PC-3 (cell line): ENCODE data around the gene PKNOX2. TPM values are rescaled to one million over a fixed set of nuclear protein-coding genes. Genes with fewer than 3 reads are reported as not detected.

Source experiments
- ATAC-seq: fragments of 200-7000 bp; cut with Tn5 transposase; 2 replicates; pipeline ENCODE4 v1.9.1; 2020; ENCODE audit warnings: mild to moderate bottlenecking, moderate library complexity
- BruUV-seq: library from RNA; stranded (reverse); fragments of 400-500 nt; replicated peaks from 2 replicates; lab custom pipeline; 2021; lab: Mats Ljungman, UMichigan
- CTCF ChIA-PET: fragments of 300-600 bp; sonication (Branson Sonifier 250); formaldehyde crosslinking; loops from one replicate; lab custom pipeline; 2022; ENCODE audit warnings: antibody characterized with exemption; lab: Charles Lee
- POLR2A ChIA-PET: fragments of 300-600 bp; sonication (Branson Sonifier 250); formaldehyde crosslinking; loops from one replicate; lab custom pipeline; 2022; ENCODE audit warnings: antibody characterized with exemption; ENCODE audit not compliant: unreplicated experiment; lab: Charles Lee
- DNase-seq: peaks from one replicate; pipeline ENCODE4 v3.0.0-alpha.2; 2015
- H2AFZ ChIP-seq: fragments of 300-600 bp; sonication (generic); 2 replicates; pipeline ENCODE4 v1.6.0; 2016; ENCODE audit warnings: antibody characterized with exemption, low read length
- H3F3A ChIP-seq: fragments of 300-600 bp; sonication (generic); one replicate; pipeline ENCODE4 v1.6.0; 2017; ENCODE audit warnings: antibody characterized with exemption, low read length, control low read depth, mild to moderate bottlenecking; ENCODE audit not compliant: unreplicated experiment
- H3K27ac ChIP-seq: fragments of 300-600 bp; sonication (generic); 2 replicates; pipeline ENCODE4 v1.5.1; 2016; ENCODE audit warnings: mild to moderate bottlenecking, low read length
- H3K27me3 ChIP-seq: fragments of 300-600 bp; sonication (generic); 2 replicates; pipeline ENCODE4 v1.6.1; 2016; ENCODE audit warnings: low read length, mixed read lengths
- H3K36me3 ChIP-seq: fragments of 300-600 bp; sonication (generic); 2 replicates; pipeline ENCODE4 v1.6.1; 2016; ENCODE audit warnings: low read depth, mixed run types, low read length, mixed read lengths
- H3K4me1 ChIP-seq: fragments of 300-600 bp; sonication (generic); 2 replicates; pipeline ENCODE4 v1.5.1; 2016; ENCODE audit warnings: low read length; ENCODE audit not compliant: insufficient read depth
- H3K4me2 ChIP-seq: fragments of 300-600 bp; sonication (generic); 2 replicates; pipeline ENCODE4 v1.6.0; 2016; ENCODE audit warnings: low read length
- H3K4me3 ChIP-seq: fragments of 300-600 bp; sonication (generic); 2 replicates; pipeline ENCODE4 v1.5.1; 2016; ENCODE audit warnings: mild to moderate bottlenecking, low read length, mixed read lengths
- H3K79me2 ChIP-seq: fragments of 300-600 bp; sonication (generic); 2 replicates; pipeline ENCODE4 v1.6.1; 2017; ENCODE audit warnings: low read length, mixed read lengths
- H3K9ac ChIP-seq: fragments of 300-600 bp; sonication (generic); 2 replicates; pipeline ENCODE4 v1.6.0; 2016; ENCODE audit warnings: mild to moderate bottlenecking, low read length
- H3K9me2 ChIP-seq: fragments of 300-600 bp; sonication (generic); replicated peaks from 2 replicates; pipeline ENCODE4 v1.6.1; 2016; ENCODE audit warnings: mixed run types, low read length, mixed read lengths
- H3K9me3 ChIP-seq: fragments of 300-600 bp; sonication (generic); 2 replicates; pipeline ENCODE4 v1.6.1; 2016; ENCODE audit warnings: low read length, mixed read lengths
- H4K20me1 ChIP-seq: fragments of 300-600 bp; sonication (generic); 2 replicates; pipeline ENCODE4 v1.6.1; 2016; ENCODE audit warnings: low read length, mixed read lengths
- EZH2 ChIP-seq: fragments of 300-600 bp; sonication (generic); IDR thresholded peaks from one replicate; pipeline ENCODE4 v1.6.1; 2017; ENCODE audit warnings: antibody characterized with exemption, mild to moderate bottlenecking, low read length; ENCODE audit not compliant: unreplicated experiment
- EZH2phosphoT487 ChIP-seq: fragments of 300-600 bp; sonication (generic); IDR thresholded peaks from 2 replicates; pipeline ENCODE4 v1.6.1; 2018; ENCODE audit warnings: mild to moderate bottlenecking, antibody characterized with exemption, low read length, borderline replicate concordance
- intact Hi-C: fragments of 100-400 bp; cut with micrococcal nuclease; formaldehyde crosslinking; loops from 2 replicates; pipeline ENCODE4 v1.9.0; 2023
- total RNA-seq: library from RNA; depleted of rRNA; stranded (reverse); fragments of >200 nt; gene quantifications from 2 replicates; pipeline ENCODE4 v1.2.3, GENCODE V29; 2014
- TF ChIP-seq, protein P1 (sequence below): fragments of 300-600 bp; sonication (generic); conservative IDR thresholded peaks from 2 replicates; pipeline ENCODE4 v1.5.1; 2017; ENCODE audit warnings: antibody characterized with exemption, low read depth, mild to moderate bottlenecking, low read length

The PKNOX2 gene
- total RNA-seq, 1 experiment from 2014 or later = not detected

DNA sequence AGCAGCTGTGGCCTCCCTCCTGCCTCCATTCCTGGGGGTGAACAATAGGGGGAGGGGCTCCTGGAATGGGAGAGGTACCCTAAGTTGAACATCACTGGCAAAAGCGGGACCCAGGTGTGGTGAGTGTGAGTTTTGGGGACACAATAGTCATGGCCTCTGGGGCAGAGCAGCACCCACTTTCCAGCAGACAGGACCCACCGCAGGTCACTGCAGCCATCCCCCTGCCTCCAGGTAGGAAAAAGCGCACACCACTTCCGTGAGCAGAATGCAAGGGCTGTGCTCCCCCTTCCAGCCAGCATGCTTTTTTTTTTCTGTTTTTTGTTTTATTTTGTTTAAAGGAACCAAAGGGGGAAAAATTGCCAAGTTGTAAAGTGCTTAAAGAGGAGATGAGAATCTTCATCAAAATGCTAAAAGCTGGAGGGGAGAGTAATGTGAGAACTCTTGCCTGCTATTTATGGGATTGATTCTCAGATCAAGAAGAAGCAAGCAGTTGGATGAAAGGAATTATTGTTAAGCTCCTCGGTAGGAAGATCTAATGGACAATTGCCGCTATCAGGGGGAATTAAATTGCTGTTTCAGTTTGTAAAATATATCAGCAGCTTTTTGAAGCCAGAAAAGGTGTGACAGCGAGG, 178.7 kb downstream of the PKNOX2 start:
- H3K4me2 ChIP-seq = no peak overlapping the region
- DNase-seq = no peak
- CTCF ChIA-PET = interaction anchor here (0.7 kb wide), 1 partner anchor 116 kb away, joined by 3 read pairs; no protein-coding TSS in a partner anchor
- H3K4me3 ChIP-seq = no peak overlapping the region
- H4K20me1 ChIP-seq = no peaks in the 10 kb centered on the region
- POLR2A ChIA-PET = no interaction called here
- no peak overlapping the region for H3K27ac ChIP-seq
- no peak overlapping the region for H2AFZ ChIP-seq
- H3K4me1 ChIP-seq = no peaks in the 10 kb centered on the region
- no peaks in the 10 kb centered on the region for H3F3A ChIP-seq
- TF ChIP-seq EZH2 (no peak), EZH2phosphoT487 (no peak)
- TF ChIP-seq, protein P1, sequence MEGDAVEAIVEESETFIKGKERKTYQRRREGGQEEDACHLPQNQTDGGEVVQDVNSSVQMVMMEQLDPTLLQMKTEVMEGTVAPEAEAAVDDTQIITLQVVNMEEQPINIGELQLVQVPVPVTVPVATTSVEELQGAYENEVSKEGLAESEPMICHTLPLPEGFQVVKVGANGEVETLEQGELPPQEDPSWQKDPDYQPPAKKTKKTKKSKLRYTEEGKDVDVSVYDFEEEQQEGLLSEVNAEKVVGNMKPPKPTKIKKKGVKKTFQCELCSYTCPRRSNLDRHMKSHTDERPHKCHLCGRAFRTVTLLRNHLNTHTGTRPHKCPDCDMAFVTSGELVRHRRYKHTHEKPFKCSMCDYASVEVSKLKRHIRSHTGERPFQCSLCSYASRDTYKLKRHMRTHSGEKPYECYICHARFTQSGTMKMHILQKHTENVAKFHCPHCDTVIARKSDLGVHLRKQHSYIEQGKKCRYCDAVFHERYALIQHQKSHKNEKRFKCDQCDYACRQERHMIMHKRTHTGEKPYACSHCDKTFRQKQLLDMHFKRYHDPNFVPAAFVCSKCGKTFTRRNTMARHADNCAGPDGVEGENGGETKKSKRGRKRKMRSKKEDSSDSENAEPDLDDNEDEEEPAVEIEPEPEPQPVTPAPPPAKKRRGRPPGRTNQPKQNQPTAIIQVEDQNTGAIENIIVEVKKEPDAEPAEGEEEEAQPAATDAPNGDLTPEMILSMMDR = no peak
- ATAC-seq = no peak
- H3K9me3 ChIP-seq = no peaks in the 10 kb centered on the region
- intact Hi-C loops = no loop called here
- no peak overlapping the region for H3K9ac ChIP-seq
- no peaks in the 10 kb centered on the region for H3K79me2 ChIP-seq
- H3K27me3 ChIP-seq = peaks cover 68% of the 10 kb centered on the region
- no peaks in the 10 kb centered on the region for H3K9me2 ChIP-seq
- BruUV-seq = no TSS peak
- no peaks in the 10 kb centered on the region for H3K36me3 ChIP-seq

DNA sequence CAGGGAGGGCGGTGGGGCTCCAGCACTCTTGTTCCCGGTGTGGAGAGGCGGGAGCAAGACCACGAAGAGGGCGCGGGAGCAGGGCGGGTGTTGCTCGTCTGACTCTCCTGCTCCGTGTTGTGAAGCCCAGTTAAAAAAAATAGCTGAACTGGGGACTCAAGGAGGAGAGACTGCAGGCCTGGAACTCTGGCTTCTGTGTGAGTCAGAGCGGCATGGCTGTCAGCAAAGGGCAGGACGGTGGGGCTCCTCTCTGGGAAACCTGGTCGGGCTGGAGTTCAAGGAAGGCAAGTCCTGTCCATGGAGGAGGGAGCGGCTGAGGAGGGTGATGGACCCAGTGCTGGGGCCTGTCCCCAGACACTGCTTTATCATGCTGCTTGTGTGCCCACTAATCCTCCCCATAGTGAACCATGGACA, 179.2 kb downstream of the PKNOX2 start:
- Histone ChIP-seq H4K20me1 (no peaks in the 10 kb centered on the region), H3K36me3 (no peaks in the 10 kb centered on the region), H3K4me2 (no peak overlapping the region), H3K9me3 (no peaks in the 10 kb centered on the region), H3K4me3 (no peak overlapping the region), H3K27me3 (peaks cover 62% of the 10 kb centered on the region), H3K79me2 (no peaks in the 10 kb centered on the region), H3K4me1 (no peaks in the 10 kb centered on the region), H3F3A (no peaks in the 10 kb centered on the region), H2AFZ (no peak overlapping the region), H3K9ac (no peak overlapping the region), H3K9me2 (no peaks in the 10 kb centered on the region), H3K27ac (no peak overlapping the region)
- intact Hi-C loops = no loop called here
- ChIA-PET POLR2A (no interaction called here), CTCF (interaction anchor here (0.7 kb wide), 1 partner anchor 117 kb away, joined by 3 read pairs; no protein-coding TSS in a partner anchor)
- BruUV-seq = no TSS peak
- ATAC-seq (no peak), DNase-seq (no peak)
- TF ChIP-seq, protein P1 = no peak
- no peak for TF ChIP-seq EZH2
- TF ChIP-seq EZH2phosphoT487 = no peak

- ChIA-PET POLR2A (no interaction called here), CTCF (interaction anchor here (0.6 to 2.2 kb wide), 3 partner anchors 19 to 254 kb away, joined by 3 to 10 read pairs (median 6); no protein-coding TSS in a partner anchor)
These were observed 180.4 kb downstream of the PKNOX2 start for GRCh38 chr11:125344846-125345420.

More at GRCh38 chr11:125344846-125345420, 180.4 kb downstream of the PKNOX2 start:
- Histone ChIP-seq H2AFZ (no peak overlapping the region), H3K9ac (no peak overlapping the region), H3K4me2 (no peak overlapping the region), H3K4me3 (no peak overlapping the region), H3K79me2 (no peaks in the 10 kb centered on the region), H3K4me1 (no peaks in the 10 kb centered on the region), H3K9me3 (no peaks in the 10 kb centered on the region), H3K27ac (no peak overlapping the region), H3K27me3 (peaks cover 50% of the 10 kb centered on the region), H4K20me1 (no peaks in the 10 kb centered on the region), H3K36me3 (no peaks in the 10 kb centered on the region), H3F3A (no peaks in the 10 kb centered on the region), H3K9me2 (no peaks in the 10 kb centered on the region)
- TF ChIP-seq, protein P1 = no peak
- TF ChIP-seq EZH2phosphoT487 = no peak
- TF ChIP-seq EZH2 = no peak
- no TSS peak for BruUV-seq
- intact Hi-C loops = loop anchor here (1.0 to 5.0 kb wide), 3 partner anchors 62 to 254 kb away; no protein-coding TSS in a partner anchor
- DNase-seq = no peak
- ATAC-seq = no peak
